GM12878 (cell line): ENCODE results near the gene LRIT1. TPM values are rescaled to one million over a fixed set of nuclear protein-coding genes. Genes with fewer than 3 reads are reported as not detected.

ENCODE experiments used
- ATAC-seq: fragments of 200-7000 bp; cut with Tn5 transposase; 3 replicates; pipeline ENCODE4 v1.9.1; 2020; ENCODE audit warnings: mild to moderate bottlenecking, moderate library complexity
- Bru-seq: library from RNA; stranded (reverse); fragments of 400-500 nt; gene quantifications from one replicate; lab custom pipeline; 2021; lab: Mats Ljungman, UMichigan
- BruChase-seq, 2 experiments: library from RNA; stranded (reverse); fragments of 400-500 nt; gene quantifications; one replicate each; lab custom pipeline; 2021; lab: Mats Ljungman, UMichigan
- BruUV-seq: library from RNA; stranded (reverse); fragments of 400-500 nt; replicated peaks from 2 replicates; lab custom pipeline; 2021; lab: Mats Ljungman, UMichigan
- CTCF ChIA-PET: fragments of 300-600 bp; sonication (Branson Sonifier 250); formaldehyde crosslinking; extraction: SDS; loops from one replicate; lab custom pipeline; 2021; ENCODE audit warnings: inconsistent platforms; lab: Yijun Ruan, JAX
- POLR2A ChIA-PET: fragments of 350-600 bp; formaldehyde crosslinking; extraction: SDS; loops from one replicate; lab custom pipeline; 2021; ENCODE audit warnings: inconsistent platforms; lab: Charles Lee
- RAD21 ChIA-PET: fragments of 300-600 bp; sonication (Branson Sonifier 250); formaldehyde crosslinking; loops from one replicate; lab custom pipeline; 2023; ENCODE audit warnings: antibody characterized with exemption; ENCODE audit not compliant: unreplicated experiment; lab: Charles Lee
- SMC1A ChIA-PET: fragments of 300-600 bp; sonication (Branson Sonifier 250); formaldehyde crosslinking; loops from one replicate; lab custom pipeline; 2023; ENCODE audit not compliant: unreplicated experiment, uncharacterized antibody; lab: Charles Lee
- DNase-seq: peaks from one replicate; pipeline ENCODE4 v3.0.0-alpha.2; 2011; ENCODE audit warnings: low read depth, low spot score
- FAIRE-seq: peaks from 3 replicates; lab custom pipeline; 2011; peaks lifted over from hg19 to GRCh38; lab: Jason Lieb, UNC
- H2AFZ ChIP-seq: 2 replicates; pipeline ENCODE4 v1.6.0; 2011; ENCODE audit warnings: low read depth, low read length, control low read depth; ENCODE audit not compliant: control insufficient read depth
- H3K27ac ChIP-seq: 2 replicates; pipeline ENCODE4 v1.5.1; 2011; ENCODE audit warnings: control low read depth; ENCODE audit not compliant: control insufficient read depth, insufficient read depth
- H3K27me3 ChIP-seq, 2 experiments: replicated peaks in 1 of 2; 2 replicates each; pipeline versions ENCODE4 v1.6.0 to v1.6.1; 2011; ENCODE audit warnings: low read length in 1 of 2; ENCODE audit not compliant: control insufficient read depth in 2 of 2, insufficient read depth in 2 of 2
- H3K36me3 ChIP-seq, 2 experiments: 2 replicates each; pipeline ENCODE4 v1.5.1; 2011; ENCODE audit warnings: low read length in 1 of 2; ENCODE audit not compliant: control insufficient read depth in 2 of 2, insufficient read depth in 2 of 2
- H3K4me1 ChIP-seq: 2 replicates; pipeline ENCODE4 v1.6.1; 2011; ENCODE audit warnings: mild to moderate bottlenecking, low read length, moderate library complexity, mixed read lengths; ENCODE audit not compliant: control insufficient read depth, insufficient read depth
- H3K4me2 ChIP-seq: 2 replicates; pipeline ENCODE4 v1.6.0; 2011; ENCODE audit warnings: control low read depth; ENCODE audit not compliant: control insufficient read depth, insufficient read depth
- H3K4me3 ChIP-seq: fragments of 200-600 bp; sonication (generic); 2 replicates; pipeline ENCODE4 v1.5.1; 2016
- H3K79me2 ChIP-seq: 2 replicates; pipeline ENCODE4 v1.6.0; 2011; ENCODE audit warnings: low read length; ENCODE audit not compliant: control insufficient read depth, insufficient read depth
- H3K9ac ChIP-seq: 2 replicates; pipeline ENCODE4 v1.8.0; 2011; ENCODE audit warnings: low read length, control low read depth, mixed read lengths; ENCODE audit not compliant: control insufficient read depth, insufficient read depth
- H3K9me3 ChIP-seq: replicated peaks from 3 replicates; pipeline ENCODE4 v1.5.1; 2011; ENCODE audit warnings: mild to moderate bottlenecking, low read length; ENCODE audit not compliant: control insufficient read depth, insufficient read depth
- H4K20me1 ChIP-seq: 2 replicates; pipeline ENCODE4 v1.6.0; 2011; ENCODE audit not compliant: control insufficient read depth, insufficient read depth
- CREM ChIP-seq: IDR thresholded peaks from 2 replicates; pipeline ENCODE4 v1.6.1; 2014; ENCODE audit warnings: antibody characterized with exemption, low read depth
- EED ChIP-seq: sonication (generic); IDR thresholded peaks from 2 replicates; pipeline ENCODE4 v1.6.1; 2016; ENCODE audit warnings: antibody characterized with exemption, low read depth
- PAX5 ChIP-seq: IDR thresholded peaks from 2 replicates; pipeline ENCODE4 v1.6.1; 2011; ENCODE audit warnings: low read depth, low read length, borderline replicate concordance
- PBX3 ChIP-seq: IDR thresholded peaks from 2 replicates; pipeline ENCODE4 v1.6.1; 2011; ENCODE audit warnings: mild to moderate bottlenecking, low read depth, low read length, moderate library complexity; ENCODE audit not compliant: insufficient replicate concordance
- RELB ChIP-seq: fragments of 450-650 bp; IDR thresholded peaks from 2 replicates; pipeline ENCODE4 v1.6.1; 2017; ENCODE audit warnings: low read depth, mild to moderate bottlenecking, moderate library complexity
- SIN3A ChIP-seq: IDR thresholded peaks from 2 replicates; pipeline ENCODE4 v1.6.1; 2012; ENCODE audit warnings: low read depth, low read length, improper control_type of control experiment
- ZBTB4 ChIP-seq: fragments of 450-650 bp; formaldehyde crosslinking; IDR thresholded peaks from 2 replicates; pipeline ENCODE4 v1.4.0; 2022; ENCODE audit warnings: mild to moderate bottlenecking, moderate library complexity
- ZNF217 ChIP-seq: fragments of 450-650 bp; IDR thresholded peaks from 2 replicates; pipeline ENCODE4 v1.6.1; 2017; ENCODE audit warnings: antibody characterized with exemption, mild to moderate bottlenecking
- ZNF274 ChIP-seq: IDR thresholded peaks from one replicate; pipeline ENCODE4 v1.8.0; 2011; ENCODE audit not compliant: insufficient read length, insufficient read depth
- WGBS: methylation state at CpG from one replicate; pipeline ENCODE4 v1.1.6; 2016; ENCODE audit warnings: low lambda C conversion rate; ENCODE audit not compliant: insufficient replicate concordance, insufficient coverage; ENCODE audit errors: missing lambda C conversion rate; 5-methylcytosine and 5-hydroxymethylcytosine counted together
- in situ Hi-C: fragments of 300-500 bp; cut with MboI; formaldehyde crosslinking; loops from 9 replicates; pipeline ENCODE4 v1.14.3; 2018; ENCODE audit warnings: mixed read lengths
- intact Hi-C: fragments of 100-400 bp; cut with micrococcal nuclease; formaldehyde crosslinking; loops from one replicate; pipeline ENCODE4 v1.14.2; 2022; ENCODE audit not compliant: unreplicated experiment
- long read RNA-seq, 2 experiments: library from polyadenylated mRNA; unstranded; transcript quantifications; one replicate each; pipeline ENCODE4 v2.0.0, GENCODE V29; 2019 to 2020
- polyA minus RNA-seq, 3 experiments: library from RNA; depleted of rRNA, polyadenylated mRNA; stranded (reverse); fragments of >200 nt; gene quantifications; 2 replicates each; pipeline ENCODE4 v1.2.3, GENCODE V29; 2011
- polyA plus RNA-seq, 11 experiments: library from polyadenylated mRNA; depleted of rRNA in 4 of 11; unstranded in 6 of 11; stranded (reverse) in 5 of 11; fragments of >200 nt; fragmentation: Nextera tagmentation in 4 of 11; fragmentation: Illumina TruSeq in 1 of 11; extraction: Ambion mirVana in 4 of 11; extraction: Trizol in 1 of 11; gene quantifications; 1 replicate in 1 of 11; 2 replicates in 10 of 11; pipeline versions ENCODE4 v1.2.1 to v1.2.3, GENCODE V29; 2011 to 2016; ENCODE audit warnings: inconsistent platforms in 2 of 11, missing spikeins in 2 of 11, low read depth in 1 of 11
- total RNA-seq, 4 experiments: library from RNA; depleted of rRNA in 3 of 4; stranded (reverse); fragments of >200 nt in 3 of 4; fragmentation: Illumina TruSeq in 1 of 4; extraction: Trizol in 1 of 4; gene quantifications; 2 replicates each; pipeline versions ENCODE4 v1.2.1 to v1.2.3, GENCODE V29; 2013 to 2021

The LRIT1 gene
- total RNA-seq (2013; cell fraction: nucleolus; rRNA removed), result not detected in 2 replicates
- total RNA-seq (2014; rRNA removed) (not detected in 2 replicates), total RNA-seq (2014; rRNA removed; fragmentation: Illumina TruSeq; extraction: Trizol) (not detected in 2 replicates), total RNA-seq (2021) (not detected in 2 replicates), polyA plus RNA-seq (2011; rRNA removed) (not detected in 2 replicates), polyA plus RNA-seq (2014; fragmentation: Illumina TruSeq; extraction: Trizol) (not detected in 2 replicates), polyA plus RNA-seq (2014; fragmentation: Nextera tagmentation; extraction: Ambion mirVana) (not detected), polyA plus RNA-seq (2014; rRNA removed) (not detected in 2 replicates), polyA plus RNA-seq (2016; fragmentation: Nextera tagmentation; extraction: Ambion mirVana) (not detected), polyA minus RNA-seq (2011; rRNA and poly(A)+ RNA removed) (not detected in 2 replicates), Bru-seq, nascent RNA (not detected), BruChase-seq, experiment 1, labeled RNA remaining after a 6-hour chase (not detected), BruChase-seq, experiment 2, labeled RNA remaining after a 2-hour chase (not detected)
- not detected for polyA plus RNA-seq (2011; ENCODE audit: low read depth)
- polyA plus RNA-seq (2011; cell fraction: cytosol; rRNA removed), result not detected in 2 replicates
- not detected in 2 replicates for polyA plus RNA-seq (2011; cell fraction: nucleus; rRNA removed)
- polyA plus RNA-seq (2012), result not detected in 2 replicates
- not detected in 2 replicates for polyA minus RNA-seq (2011; cell fraction: cytosol; rRNA and poly(A)+ RNA removed)
- not detected in 2 replicates for polyA minus RNA-seq (2011; cell fraction: nucleus; rRNA and poly(A)+ RNA removed)
- long read RNA-seq, experiment 1, result 0 reads
- long read RNA-seq, experiment 2, result 0 reads

GRCh38 chr10:84241185-84241790 is at the start of gene LRIT1:
Gene LRIT1, minus strand, starts transcription at chr10:84241546. Its CDS starts 107 bp downstream, at chr10:84241439.
- ATAC-seq, result no peak
- no TSS peak for BruUV-seq
- WGBS, result 32% methylated on average over 13 of the region's 13 CpGs
- no peaks in the 10 kb centered on the region for H3K79me2 ChIP-seq
- H3K27ac ChIP-seq, result no peak within 1 kb of the TSS
- RAD21 ChIA-PET, result no interaction called here
- SMC1A ChIA-PET, result interaction anchor here (0.9 kb wide), 1 partner anchor 92 kb away, joined by 3 read pairs; no protein-coding TSS in a partner anchor
- no peak for FAIRE-seq
- H3K4me1 ChIP-seq, result no peaks in the 10 kb centered on the region
- H4K20me1 ChIP-seq, result no peaks in the 10 kb centered on the region
- H3K27me3 ChIP-seq, result peaks cover 2 to 4% of the 10 kb centered on the region in 2 experiments; a peak in 2 of 4 replicates
- in situ Hi-C loops, result no loop called here
- no peak for TF ChIP-seq PAX5
- TF ChIP-seq ZNF274, result no peak
- no peak for TF ChIP-seq PBX3
- TF ChIP-seq CREM, result no peak
- no peak for TF ChIP-seq ZBTB4 (CRISPR knock-in tag)
- TF ChIP-seq RELB, result no peak
- no peak for TF ChIP-seq EED
- TF ChIP-seq SIN3A, result no peak
- no peak for TF ChIP-seq ZNF217
- intact Hi-C loops, result no loop called here
- no peak within 1 kb of the TSS for H3K4me3 ChIP-seq
- CTCF ChIA-PET, result no interaction called here
- H3K9me3 ChIP-seq, result no peaks in the 10 kb centered on the region
- POLR2A ChIA-PET, result no interaction called here
- H2AFZ ChIP-seq, result no peak within 1 kb of the TSS
- H3K4me2 ChIP-seq, result no peak within 1 kb of the TSS
- no peak for DNase-seq
- no peaks in the 10 kb centered on the region for H3K36me3 ChIP-seq
- no peak within 1 kb of the TSS for H3K9ac ChIP-seq
